Calu3 (cell line): ENCODE data around the gene VSTM1. TPM values are rescaled to one million over a fixed set of nuclear protein-coding genes. Genes with fewer than 3 reads are reported as not detected.
A peak's percentile ranks its signal among the peaks of the same experiment; 100 is the strongest.

Experiments used
- BruUV-seq: library from RNA; stranded (reverse); fragments of 400-500 nt; replicated peaks from 2 replicates; lab custom pipeline; 2021; lab: Mats Ljungman, UMichigan
- CTCF ChIA-PET: fragments of 300-600 bp; sonication (Branson Sonifier 250); formaldehyde crosslinking; loops from one replicate; lab custom pipeline; 2022; ENCODE audit warnings: antibody characterized with exemption; lab: Charles Lee
- DNase-seq: peaks from one replicate; pipeline ENCODE4 v3.0.0; 2022
- H3K27ac Mint-ChIP-seq: one replicate; pipeline ENCODE4 v1.8.0; 2022; ENCODE audit warnings: mixed read lengths; ENCODE audit not compliant: unreplicated experiment
- H3K27me3 Mint-ChIP-seq: one replicate; pipeline ENCODE4 v1.8.0; 2022; ENCODE audit warnings: mixed read lengths; ENCODE audit not compliant: unreplicated experiment
- H3K36me3 Mint-ChIP-seq: one replicate; pipeline ENCODE4 v1.8.0; 2022; ENCODE audit warnings: mild to moderate bottlenecking, moderate library complexity, mixed read lengths; ENCODE audit not compliant: insufficient read depth, unreplicated experiment
- H3K4me1 Mint-ChIP-seq: one replicate; pipeline ENCODE4 v1.8.0; 2022; ENCODE audit warnings: mild to moderate bottlenecking, low read depth, mixed read lengths; ENCODE audit not compliant: unreplicated experiment
- H3K4me3 Mint-ChIP-seq: one replicate; pipeline ENCODE4 v1.8.0; 2022; ENCODE audit warnings: mild to moderate bottlenecking, low read depth, moderate library complexity, mixed read lengths; ENCODE audit not compliant: unreplicated experiment
- H3K9me3 Mint-ChIP-seq: one replicate; pipeline ENCODE4 v1.8.0; 2022; ENCODE audit warnings: low read depth, mixed read lengths; ENCODE audit not compliant: unreplicated experiment
- intact Hi-C: fragments of 100-400 bp; cut with micrococcal nuclease; formaldehyde crosslinking; loops from one replicate; pipeline ENCODE4 v1.10.0; 2022; ENCODE audit not compliant: unreplicated experiment
- total RNA-seq: library from RNA; stranded (reverse); gene quantifications from 2 replicates; pipeline ENCODE4 v1.2.3, GENCODE V29; 2022
- TF ChIP-seq, protein P1 (sequence below): fragments of 200-600 bp; IDR thresholded peaks from one replicate; pipeline ENCODE4 v1.8.0; 2022; ENCODE audit warnings: antibody characterized with exemption; ENCODE audit not compliant: unreplicated experiment

The VSTM1 gene
- total RNA-seq, 1 experiment from 2014 or later = not detected

- Mint-ChIP-seq H3K4me3 (no peak overlapping the region), H3K27ac (peak overlapping the region; percentile 96), H3K36me3 (peaks cover 66% of the 10 kb centered on the region), H3K4me1 (peaks cover 56% of the 10 kb centered on the region), H3K9me3 (peaks cover 6% of the 10 kb centered on the region), H3K27me3 (no peaks in the 10 kb centered on the region)
- no TSS peak for BruUV-seq
- no peak for DNase-seq
- TF ChIP-seq, protein P1, sequence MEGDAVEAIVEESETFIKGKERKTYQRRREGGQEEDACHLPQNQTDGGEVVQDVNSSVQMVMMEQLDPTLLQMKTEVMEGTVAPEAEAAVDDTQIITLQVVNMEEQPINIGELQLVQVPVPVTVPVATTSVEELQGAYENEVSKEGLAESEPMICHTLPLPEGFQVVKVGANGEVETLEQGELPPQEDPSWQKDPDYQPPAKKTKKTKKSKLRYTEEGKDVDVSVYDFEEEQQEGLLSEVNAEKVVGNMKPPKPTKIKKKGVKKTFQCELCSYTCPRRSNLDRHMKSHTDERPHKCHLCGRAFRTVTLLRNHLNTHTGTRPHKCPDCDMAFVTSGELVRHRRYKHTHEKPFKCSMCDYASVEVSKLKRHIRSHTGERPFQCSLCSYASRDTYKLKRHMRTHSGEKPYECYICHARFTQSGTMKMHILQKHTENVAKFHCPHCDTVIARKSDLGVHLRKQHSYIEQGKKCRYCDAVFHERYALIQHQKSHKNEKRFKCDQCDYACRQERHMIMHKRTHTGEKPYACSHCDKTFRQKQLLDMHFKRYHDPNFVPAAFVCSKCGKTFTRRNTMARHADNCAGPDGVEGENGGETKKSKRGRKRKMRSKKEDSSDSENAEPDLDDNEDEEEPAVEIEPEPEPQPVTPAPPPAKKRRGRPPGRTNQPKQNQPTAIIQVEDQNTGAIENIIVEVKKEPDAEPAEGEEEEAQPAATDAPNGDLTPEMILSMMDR = no peak
- CTCF ChIA-PET = interaction anchor here (0.6 to 0.7 kb wide), 2 partner anchors 11 to 151 kb away, joined by 3 to 5 read pairs; no protein-coding TSS in a partner anchor
- intact Hi-C loops = no loop called here
Measured at GRCh38 chr19:54017261-54017660, 46.4 kb downstream of the VSTM1 start.

GRCh38 chr19:54014920-54015560 lies 48.7 kb downstream of the VSTM1 start:
- TF ChIP-seq, protein P1 = no peak
- Mint-ChIP-seq H3K4me1 (peaks cover 43% of the 10 kb centered on the region), H3K27ac (peak overlapping the region; percentile 16), H3K4me3 (no peak overlapping the region), H3K9me3 (peaks cover 6% of the 10 kb centered on the region), H3K36me3 (peaks cover 62% of the 10 kb centered on the region), H3K27me3 (no peaks in the 10 kb centered on the region)
- DNase-seq = no peak
- no TSS peak for BruUV-seq
- intact Hi-C loops = no loop called here
- CTCF ChIA-PET = no interaction called here

DNA sequence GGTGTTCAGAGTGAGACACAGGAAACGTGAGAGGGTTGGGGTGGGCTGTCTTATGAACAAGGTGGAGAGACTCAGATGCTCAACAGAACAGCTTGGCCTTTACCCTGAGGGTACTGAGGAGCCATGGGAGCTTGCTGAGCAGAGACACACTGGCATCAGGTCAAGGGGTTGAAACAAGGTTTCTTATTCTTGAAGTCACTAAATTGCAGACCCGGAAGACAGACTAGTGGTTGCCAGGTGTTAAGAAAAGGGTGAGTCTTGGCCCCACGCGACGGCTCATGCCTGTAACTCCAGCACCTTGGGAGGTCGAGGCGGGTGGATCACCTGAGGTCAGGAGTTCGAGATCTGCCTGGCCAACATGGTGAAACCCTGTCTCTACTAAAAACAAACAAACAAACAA lies 49.8 kb downstream of the VSTM1 start:
- CTCF ChIA-PET = no interaction called here
- TF ChIP-seq, protein P1 = no peak
- BruUV-seq = no TSS peak
- H3K36me3 Mint-ChIP-seq = peaks cover 57% of the 10 kb centered on the region
- H3K4me3 Mint-ChIP-seq = no peak overlapping the region
- intact Hi-C loops = no loop called here
- H3K4me1 Mint-ChIP-seq = peaks cover 42% of the 10 kb centered on the region
- peak overlapping the region; percentile 24 for H3K27ac Mint-ChIP-seq
- peaks cover 6% of the 10 kb centered on the region for H3K9me3 Mint-ChIP-seq
- H3K27me3 Mint-ChIP-seq = no peaks in the 10 kb centered on the region
- DNase-seq = no peak

DNA sequence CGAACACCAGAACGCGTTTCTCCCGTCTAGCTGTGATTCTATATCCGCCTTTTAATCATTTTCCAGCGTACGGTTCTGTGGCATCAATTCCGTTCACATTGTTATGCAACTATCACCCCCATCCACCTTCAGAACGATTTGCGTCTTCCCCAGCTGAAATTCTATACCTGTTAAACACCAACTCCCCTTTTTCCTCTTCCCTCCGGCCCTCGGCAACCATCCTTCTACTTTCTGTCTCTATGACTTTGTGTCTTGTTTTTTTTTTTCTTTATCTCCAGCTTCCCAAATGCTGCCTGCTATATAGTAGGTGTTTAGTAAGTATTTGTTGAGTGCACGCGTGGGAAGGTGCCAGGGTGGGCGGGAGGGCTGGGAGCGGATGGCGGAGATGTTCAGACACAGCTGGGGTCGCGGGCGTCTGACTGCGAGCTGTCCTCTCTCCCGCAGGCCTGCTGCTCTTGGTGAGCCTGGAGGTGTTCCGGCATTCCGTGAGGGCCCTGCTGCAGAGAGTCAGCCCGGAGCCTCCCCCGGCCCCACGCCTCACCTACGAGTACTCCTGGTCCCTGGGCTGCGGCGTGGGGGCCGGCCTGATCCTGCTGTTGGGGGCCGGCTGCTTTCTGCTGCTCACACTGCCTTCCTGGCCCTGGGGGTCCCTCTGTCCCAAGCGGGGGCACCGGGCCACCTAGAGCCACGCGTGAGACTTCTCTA lies 52.0 kb downstream of the VSTM1 start:
- intact Hi-C loops = no loop called here
- H3K4me1 Mint-ChIP-seq = peaks cover 50% of the 10 kb centered on the region
- no peak for DNase-seq
- CTCF ChIA-PET = no interaction called here
- no peak overlapping the region for H3K4me3 Mint-ChIP-seq
- H3K27me3 Mint-ChIP-seq = no peaks in the 10 kb centered on the region
- TF ChIP-seq, protein P1 = no peak
- peaks cover 66% of the 10 kb centered on the region for H3K36me3 Mint-ChIP-seq
- H3K9me3 Mint-ChIP-seq = peaks cover 2% of the 10 kb centered on the region
- H3K27ac Mint-ChIP-seq = peak overlapping the region; percentile 8
- BruUV-seq = no TSS peak
